Nephron (organoid): ENCODE measurements around the gene MAGEB3.

Source experiments
- H3K27ac Mint-ChIP-seq, 3 experiments: 2 replicates each; pipeline ENCODE4 v1.8.0; 2020; ENCODE audit warnings: mixed read lengths in 3 of 3, mild to moderate bottlenecking in 2 of 3, moderate library complexity in 1 of 3
- H3K27me3 Mint-ChIP-seq: 2 replicates; pipeline ENCODE4 v1.8.0; 2021; ENCODE audit warnings: low read depth, mild to moderate bottlenecking, moderate library complexity, mixed read lengths
- H3K36me3 Mint-ChIP-seq: 2 replicates; pipeline ENCODE4 v1.8.0; 2020; ENCODE audit warnings: low read depth, mixed read lengths
- H3K4me1 Mint-ChIP-seq: 2 replicates; pipeline ENCODE4 v1.8.0; 2020; ENCODE audit warnings: mixed read lengths
- H3K4me3 Mint-ChIP-seq, 3 experiments: 2 replicates each; pipeline ENCODE4 v1.8.0; 2020; ENCODE audit warnings: mild to moderate bottlenecking in 3 of 3, mixed read lengths in 3 of 3, moderate library complexity in 2 of 3
- H3K9me3 Mint-ChIP-seq: 2 replicates; pipeline ENCODE4 v1.8.0; 2020; ENCODE audit warnings: mixed read lengths
- TF ChIP-seq, protein P1 (sequence below), 3 experiments: fragments of 200-600 bp; sonication (generic); IDR thresholded peaks; one replicate each; pipeline ENCODE4 v1.5.0; 2021; ENCODE audit warnings: antibody characterized with exemption in 3 of 3; ENCODE audit not compliant: unreplicated experiment in 3 of 3

MAGEB3 gene

DNA sequence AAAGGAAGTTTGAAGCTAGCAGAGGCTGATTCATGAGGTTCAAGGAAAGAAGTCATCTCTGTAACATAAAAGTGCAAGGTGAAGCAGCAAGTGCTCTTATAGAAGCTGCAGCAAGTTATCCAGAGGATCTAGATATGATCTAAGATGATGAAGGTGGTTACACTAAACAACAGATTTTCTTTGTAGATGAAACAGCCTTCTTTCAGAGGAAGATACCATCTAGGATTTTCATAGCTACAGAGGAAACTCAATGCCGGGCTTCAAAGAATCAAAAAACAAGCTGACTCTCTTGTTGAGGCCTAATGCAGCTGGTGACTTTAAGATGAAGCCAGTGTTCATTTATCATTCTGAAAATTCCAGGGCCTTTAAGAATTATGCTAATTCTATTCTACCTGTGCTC, 50.0 kb downstream of the MAGEB3 start:
- Mint-ChIP-seq H3K27ac (no peak overlapping the region), H3K4me1 (no peaks in the 10 kb centered on the region), H3K36me3 (no peaks in the 10 kb centered on the region), H3K4me3 (no peak overlapping the region), H3K27me3 (peaks cover 3% of the 10 kb centered on the region), H3K9me3 (no peaks in the 10 kb centered on the region)
- TF ChIP-seq, protein P1, sequence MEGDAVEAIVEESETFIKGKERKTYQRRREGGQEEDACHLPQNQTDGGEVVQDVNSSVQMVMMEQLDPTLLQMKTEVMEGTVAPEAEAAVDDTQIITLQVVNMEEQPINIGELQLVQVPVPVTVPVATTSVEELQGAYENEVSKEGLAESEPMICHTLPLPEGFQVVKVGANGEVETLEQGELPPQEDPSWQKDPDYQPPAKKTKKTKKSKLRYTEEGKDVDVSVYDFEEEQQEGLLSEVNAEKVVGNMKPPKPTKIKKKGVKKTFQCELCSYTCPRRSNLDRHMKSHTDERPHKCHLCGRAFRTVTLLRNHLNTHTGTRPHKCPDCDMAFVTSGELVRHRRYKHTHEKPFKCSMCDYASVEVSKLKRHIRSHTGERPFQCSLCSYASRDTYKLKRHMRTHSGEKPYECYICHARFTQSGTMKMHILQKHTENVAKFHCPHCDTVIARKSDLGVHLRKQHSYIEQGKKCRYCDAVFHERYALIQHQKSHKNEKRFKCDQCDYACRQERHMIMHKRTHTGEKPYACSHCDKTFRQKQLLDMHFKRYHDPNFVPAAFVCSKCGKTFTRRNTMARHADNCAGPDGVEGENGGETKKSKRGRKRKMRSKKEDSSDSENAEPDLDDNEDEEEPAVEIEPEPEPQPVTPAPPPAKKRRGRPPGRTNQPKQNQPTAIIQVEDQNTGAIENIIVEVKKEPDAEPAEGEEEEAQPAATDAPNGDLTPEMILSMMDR (IDR thresholded peaks at IDR 0.05; ENCODE audit: unreplicated experiment in 3 of 3) = no peak

DNA sequence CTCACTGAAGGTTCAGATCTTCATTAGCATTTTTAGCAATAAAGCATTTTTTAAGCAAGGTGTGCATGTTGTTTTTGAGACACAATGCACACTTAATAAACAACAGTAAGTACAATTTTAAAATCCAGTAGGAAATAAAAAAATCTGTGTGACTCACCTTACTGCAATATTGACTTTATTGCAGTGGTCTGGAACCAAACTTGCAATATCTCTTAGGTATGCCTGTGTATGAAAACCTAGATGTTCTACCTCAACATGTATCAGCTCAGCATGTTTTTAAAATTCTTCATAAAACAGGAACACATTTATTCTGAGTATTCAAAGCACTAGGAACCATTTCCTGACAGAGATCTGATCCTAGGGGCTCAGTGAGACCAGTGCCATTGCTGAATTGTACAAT, 52.1 kb downstream of the MAGEB3 start:
- TF ChIP-seq, protein P1 (IDR thresholded peaks at IDR 0.05; ENCODE audit: unreplicated experiment in 3 of 3) = no peak
- no peak overlapping the region for H3K27ac Mint-ChIP-seq
- H3K9me3 Mint-ChIP-seq = no peaks in the 10 kb centered on the region
- H3K4me3 Mint-ChIP-seq = no peak overlapping the region
- H3K27me3 Mint-ChIP-seq = peaks cover 3% of the 10 kb centered on the region
- no peaks in the 10 kb centered on the region for H3K36me3 Mint-ChIP-seq
- H3K4me1 Mint-ChIP-seq = no peaks in the 10 kb centered on the region

DNA sequence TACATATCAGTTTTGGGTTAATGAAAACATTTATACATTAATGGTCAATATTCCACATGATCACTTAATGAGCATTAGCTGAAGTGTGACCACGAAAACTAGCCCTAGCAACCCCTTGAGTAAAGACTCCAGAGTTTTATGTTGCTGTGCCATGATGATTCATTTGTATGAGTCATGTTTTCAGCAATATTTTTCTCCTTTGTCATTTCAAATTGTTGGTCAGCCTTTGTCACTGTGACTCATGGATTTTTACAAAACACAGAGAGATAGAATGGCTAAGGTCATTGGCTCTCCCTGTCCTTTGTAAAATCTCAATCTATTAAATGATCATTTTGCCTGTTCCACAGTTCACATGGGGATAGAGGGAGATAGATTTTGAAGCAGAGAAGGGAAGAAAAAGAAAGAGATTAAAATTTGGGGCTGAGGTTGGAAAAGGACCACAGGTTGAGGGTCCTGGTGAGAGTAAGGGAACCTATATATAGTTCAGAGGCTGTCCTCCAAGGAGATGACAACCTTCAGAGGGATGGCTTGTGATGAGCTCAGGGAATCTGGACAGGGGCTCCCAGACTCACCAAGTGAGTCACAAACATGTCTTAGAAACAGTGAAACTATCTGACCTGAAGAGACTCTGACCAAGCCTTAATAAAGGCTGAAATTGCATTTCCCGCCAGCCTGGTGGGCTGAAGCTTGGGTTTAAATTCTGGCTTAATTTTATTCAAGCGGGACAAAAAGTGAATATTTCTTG, 53.2 kb downstream of the MAGEB3 start:
- no peaks in the 10 kb centered on the region for H3K36me3 Mint-ChIP-seq
- TF ChIP-seq, protein P1 (IDR thresholded peaks at IDR 0.05; ENCODE audit: unreplicated experiment in 3 of 3) = no peak
- no peak overlapping the region for H3K4me3 Mint-ChIP-seq
- no peaks in the 10 kb centered on the region for H3K4me1 Mint-ChIP-seq
- no peak overlapping the region for H3K27ac Mint-ChIP-seq
- no peaks in the 10 kb centered on the region for H3K9me3 Mint-ChIP-seq
- peaks cover 3% of the 10 kb centered on the region for H3K27me3 Mint-ChIP-seq
